GM19395 (cell line): Measurements from ENCODE around the gene LAGE3.

Experiments
- ATAC-seq: cut with Tn5 transposase; IDR thresholded peaks from one replicate; pipeline ENCODE4 v1.9.1; 2021; ENCODE audit warnings: mild to moderate bottlenecking, moderate library complexity; ENCODE audit not compliant: unreplicated experiment

The LAGE3 gene, protein sequence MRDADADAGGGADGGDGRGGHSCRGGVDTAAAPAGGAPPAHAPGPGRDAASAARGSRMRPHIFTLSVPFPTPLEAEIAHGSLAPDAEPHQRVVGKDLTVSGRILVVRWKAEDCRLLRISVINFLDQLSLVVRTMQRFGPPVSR

DNA sequence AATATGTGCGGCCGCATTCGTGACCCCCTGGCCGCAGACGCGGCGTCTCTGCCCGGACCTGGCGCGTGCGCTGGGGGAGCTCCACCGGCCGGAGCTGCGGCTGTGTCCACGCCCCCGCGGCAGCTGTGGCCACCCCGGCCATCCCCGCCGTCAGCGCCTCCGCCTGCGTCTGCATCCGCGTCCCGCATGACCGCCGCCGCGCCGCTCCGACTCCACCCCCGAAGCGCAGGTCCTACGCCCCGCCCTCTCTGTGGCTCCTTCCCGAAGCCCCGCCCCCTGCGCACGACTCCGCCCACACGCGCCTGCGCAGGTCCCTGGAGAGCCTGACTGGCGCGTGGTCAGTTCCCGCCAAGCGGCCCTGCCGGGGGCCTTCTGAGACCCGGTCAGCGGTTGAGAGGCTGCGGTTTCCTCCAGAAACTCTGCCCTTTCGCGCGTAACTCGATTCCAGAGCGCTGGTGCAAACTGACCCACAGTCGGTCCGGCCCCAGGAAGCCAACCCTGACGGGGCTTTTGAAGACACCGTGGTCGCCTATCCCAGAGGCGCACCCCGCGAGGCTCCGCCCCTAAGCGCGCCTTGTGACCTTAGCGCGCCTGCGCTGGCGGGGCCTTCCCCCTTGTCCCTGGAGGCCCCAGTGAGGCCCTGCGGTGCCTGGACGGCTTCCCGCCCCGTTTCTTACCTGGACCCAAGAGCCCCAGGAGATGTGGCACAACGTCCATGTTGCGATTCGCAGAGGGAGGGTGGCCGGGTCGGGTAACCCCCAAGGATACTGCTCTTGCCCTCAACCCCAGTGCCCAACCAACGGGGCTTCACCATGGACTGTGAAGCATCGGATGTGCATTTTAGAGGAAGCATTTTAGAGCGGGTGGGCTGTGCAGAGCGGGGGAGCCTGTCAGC, at the start of gene LAGE3:
TSS of gene LAGE3 (minus strand) at position 554 of the 895 bp plus-strand sequence. CDS start at position 188, 366 bp downstream.
- peak; percentile 86 for ATAC-seq

DNA sequence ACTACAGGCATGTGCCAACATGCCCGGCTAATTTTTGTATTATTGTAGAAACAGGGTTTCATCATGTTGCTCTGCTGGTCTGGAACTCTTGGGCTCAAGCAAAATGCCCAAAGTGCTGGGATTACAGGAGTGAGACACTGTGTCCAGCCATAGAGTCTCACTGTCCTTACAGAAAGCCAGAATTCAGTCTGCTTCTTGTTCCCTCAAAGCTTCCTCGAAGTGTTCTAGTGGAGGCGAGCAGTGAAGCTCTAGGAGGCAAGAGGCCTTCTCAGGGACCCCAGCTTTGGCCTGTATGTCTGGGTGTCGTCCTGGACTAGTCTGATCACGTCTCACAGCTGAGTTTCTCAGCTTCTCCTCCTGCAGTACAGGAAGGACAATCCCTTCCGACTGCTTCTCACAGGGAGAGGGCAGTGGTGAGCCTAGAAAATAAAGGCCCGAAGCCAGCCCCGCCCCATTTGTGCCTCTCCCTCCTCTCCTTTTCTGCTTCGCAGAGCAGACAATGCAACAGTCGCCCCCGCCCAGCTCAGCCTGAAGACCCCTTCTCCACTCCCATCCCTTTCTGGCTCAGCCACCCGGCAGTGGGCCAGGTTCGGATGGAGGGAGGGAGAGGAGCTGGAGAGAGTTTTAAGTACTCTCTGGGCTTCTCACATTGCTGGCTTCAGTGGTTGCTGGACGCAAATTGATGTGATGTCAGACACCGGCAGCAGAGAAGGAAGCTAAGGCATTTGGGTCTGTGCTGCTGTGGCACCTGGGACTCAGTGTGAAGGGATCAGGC, 48.0 kb upstream of the LAGE3 start:
- ATAC-seq = no peak

DNA sequence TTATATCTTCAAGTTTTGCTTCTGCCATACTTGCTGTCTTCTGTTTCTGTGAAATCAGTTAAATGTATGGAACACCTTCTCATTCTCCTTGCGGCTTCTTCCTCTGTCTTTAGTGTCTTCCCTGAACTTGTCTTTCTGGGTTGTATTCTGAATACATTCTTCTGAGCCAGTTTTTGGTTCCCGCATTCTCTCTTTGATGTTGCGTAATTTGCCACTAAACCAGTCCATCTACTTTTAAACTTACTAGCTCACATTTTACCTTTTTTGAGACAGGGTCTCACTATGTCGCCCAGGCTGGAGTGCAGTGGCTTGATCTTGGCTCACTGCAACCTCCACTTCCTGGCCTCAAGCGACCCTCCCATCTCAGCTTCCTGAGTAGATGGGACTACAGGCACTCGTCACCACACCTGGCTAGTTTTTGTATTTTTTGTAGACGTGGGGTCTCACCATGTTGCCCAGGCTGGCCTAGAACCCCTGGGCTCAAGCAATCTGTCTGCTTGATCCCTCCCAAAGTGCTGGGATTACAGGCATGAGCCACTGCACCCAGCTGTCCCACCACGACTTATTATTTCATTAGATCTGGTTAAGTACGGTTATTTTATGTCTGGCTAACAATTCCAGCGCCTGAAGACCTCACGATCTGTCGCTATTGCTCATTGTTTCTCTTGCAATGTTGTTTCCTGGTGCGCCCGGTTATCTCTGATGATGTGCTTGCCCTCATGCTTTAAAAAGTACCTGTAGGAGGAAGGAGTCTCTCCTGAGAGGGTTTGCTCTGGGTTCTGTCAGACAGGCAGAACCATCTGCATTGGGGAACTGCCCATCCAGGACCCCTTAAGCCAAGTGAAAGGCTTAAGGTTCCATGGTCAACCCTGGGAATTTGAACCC, 46.8 kb upstream of the LAGE3 start:
- no peak for ATAC-seq

DNA sequence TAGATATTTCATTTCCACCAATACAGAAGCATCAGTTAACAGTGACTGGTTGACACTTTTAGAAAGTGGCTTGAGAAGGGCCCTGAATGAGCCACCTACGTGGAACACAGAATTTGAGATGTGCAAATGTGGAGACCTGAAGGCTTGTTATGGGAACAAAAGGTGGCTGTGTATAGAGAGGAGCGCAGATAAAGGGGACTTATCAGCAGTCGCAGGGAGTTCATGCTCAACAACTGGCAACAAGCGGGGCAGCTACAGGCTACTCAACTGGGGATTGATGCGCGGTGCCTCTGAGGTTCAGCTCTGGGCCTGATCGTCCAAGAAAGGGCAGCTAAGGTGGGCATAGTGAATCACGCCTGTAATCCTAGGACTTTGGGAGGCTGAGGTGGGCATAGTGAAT, 40.3 kb upstream of the LAGE3 start:
- ATAC-seq = no peak

DNA sequence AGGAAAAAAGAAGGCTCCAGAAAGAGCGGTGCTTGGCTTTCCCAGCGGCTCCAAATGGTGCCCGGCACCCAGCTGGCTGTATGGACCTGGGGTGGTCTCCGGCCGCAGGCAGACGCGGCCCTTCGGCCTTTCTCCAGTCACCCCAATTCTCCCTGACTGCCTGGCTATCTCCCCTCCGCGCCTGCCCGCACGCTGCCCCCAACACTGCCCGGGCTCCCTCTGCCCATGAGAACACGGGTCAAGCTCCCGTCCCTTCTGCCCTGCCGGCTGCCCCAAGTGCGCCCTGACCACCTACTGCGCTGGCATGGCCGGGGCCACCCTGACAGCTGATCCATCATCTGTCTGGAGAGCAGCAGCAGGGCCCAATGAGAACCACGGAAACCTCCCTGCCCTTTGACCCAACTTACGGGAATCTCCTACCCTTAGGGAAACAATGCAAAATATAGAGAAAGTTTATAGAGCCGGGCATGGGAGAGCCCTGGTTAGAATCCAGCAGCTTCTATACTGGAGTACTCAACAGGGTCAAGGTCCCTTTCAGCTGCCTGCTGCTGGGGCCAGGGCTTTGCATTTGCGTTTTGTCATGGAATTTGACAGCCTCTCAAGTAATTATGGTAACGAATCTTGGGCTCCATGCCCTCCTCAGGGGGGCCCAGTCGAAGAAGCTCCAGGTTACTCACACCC, 38.2 kb upstream of the LAGE3 start:
- ATAC-seq = no peak

DNA sequence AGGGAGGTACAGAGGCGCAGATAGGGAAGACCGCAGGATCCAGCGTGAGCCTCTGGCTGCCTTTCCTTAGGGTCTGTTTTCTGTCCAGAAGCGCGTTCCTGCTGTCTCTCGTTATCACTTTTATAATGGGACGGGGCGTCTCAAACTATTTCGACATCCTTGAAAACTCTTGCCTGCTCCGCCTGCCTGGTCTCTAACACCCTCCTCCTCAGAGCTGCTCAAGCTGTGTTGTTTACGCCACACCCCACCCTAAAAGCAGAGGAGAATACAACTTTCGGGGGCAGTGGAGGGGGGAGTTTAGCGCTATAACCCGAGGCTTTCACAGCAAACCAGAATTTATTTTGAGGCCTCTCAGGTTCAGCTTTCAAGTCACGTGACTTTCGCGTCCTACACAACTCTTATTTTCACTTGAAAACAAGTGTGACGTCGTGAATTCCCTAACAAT, 37.6 kb upstream of the LAGE3 start:
- peak; percentile 23 for ATAC-seq

DNA sequence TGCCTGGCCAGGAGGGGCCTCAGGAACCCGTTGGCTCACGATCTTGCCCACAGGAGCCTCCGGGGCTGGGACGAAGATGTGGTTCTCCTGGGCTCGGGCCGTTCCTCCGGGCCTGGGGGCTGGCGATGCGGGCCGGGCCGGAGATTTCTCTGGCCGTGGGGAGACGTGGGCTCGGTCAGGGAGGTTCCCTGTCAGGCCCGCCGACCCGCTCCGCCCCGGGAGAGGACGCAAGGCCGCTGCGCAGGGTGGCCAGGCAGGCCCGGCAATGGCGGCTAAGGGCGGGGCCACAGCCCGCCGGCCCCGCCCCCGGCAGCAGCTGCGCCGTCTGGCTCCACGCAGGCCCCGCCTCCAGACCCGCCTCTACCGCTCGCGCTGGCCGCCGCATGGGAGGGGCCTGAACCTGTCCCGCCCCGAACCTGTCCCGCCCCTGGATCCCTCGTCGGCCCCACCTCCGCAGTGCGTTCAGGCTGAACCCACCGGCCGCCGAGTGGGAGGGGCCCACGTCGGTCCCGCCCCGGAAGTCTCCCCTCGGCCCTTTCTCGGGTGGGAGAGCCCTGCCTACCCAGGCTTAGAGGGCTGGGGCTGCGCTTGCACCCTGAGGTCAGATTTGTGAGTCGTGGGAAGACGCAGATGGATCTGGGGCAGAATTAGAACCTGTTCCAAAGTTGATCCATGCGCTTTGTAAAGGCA, 37.0 kb upstream of the LAGE3 start, which contains the start of gene FAM3A:
TSS of gene FAM3A (minus strand) at position 267 of the 690 bp plus-strand sequence. CDS start 460 bp downstream, outside the sequence.
- peak; percentile 86 for ATAC-seq

DNA sequence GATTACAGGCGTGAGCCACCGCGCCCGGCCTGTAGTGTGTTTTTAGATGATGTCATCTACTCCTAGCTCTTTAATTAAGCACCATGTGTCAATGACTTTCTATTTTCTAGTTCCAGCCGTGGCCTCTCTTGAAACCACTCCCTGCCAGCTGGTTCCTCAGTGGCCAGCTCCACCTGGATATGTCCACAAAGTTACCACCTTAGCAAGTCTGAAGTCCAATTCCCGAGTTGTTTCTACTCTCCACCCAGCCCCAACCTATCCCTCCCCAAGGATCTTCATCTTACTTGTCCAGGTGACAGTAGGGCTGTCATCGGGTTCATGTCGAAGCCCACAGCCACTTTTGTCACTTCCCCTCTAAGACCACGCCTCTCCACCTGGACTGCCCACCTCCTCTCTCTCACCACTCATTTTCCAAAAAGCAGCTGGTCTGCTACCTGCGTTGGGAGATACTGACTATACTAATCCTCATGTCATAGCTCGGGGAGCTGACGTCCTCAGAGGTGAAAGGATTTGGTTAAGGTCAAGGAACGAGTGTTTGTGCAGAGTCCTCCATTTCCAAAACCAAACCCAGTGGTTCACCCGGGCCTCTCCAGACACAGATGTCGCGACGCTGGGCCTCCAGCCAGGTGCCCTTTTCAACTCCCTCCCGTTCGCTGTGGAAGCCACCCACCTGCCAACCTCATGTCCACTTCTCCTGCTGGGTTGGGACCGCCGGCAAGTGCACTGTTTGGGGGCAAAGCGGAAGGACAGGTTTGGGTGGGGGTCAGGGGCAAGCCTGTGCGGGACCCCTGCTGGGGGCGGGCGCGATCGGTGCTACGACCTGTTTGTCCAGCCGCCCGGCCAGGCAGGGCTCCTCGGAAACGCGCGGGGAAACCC, 36.2 kb upstream of the LAGE3 start:
- ATAC-seq = peak; percentile 36

DNA sequence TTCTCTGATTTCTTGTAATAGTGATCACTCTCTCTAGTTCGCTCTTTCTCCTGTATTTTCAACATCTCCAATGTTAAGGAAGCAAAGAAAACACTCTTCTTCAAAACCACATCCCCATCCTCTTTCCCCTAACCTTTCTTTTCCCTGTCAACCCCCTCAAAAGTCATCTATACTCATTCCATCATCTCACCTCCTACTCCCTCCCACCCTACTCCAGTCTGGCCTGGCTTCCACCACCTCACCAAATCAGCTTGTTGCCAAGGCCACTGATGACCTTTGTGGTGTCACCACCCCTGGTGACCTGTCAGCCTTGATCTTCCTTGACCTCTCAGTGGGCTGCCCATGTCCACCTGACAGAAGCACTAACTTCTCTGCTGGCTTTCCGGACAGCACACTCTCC, 34.6 kb upstream of the LAGE3 start:
- no peak for ATAC-seq

DNA sequence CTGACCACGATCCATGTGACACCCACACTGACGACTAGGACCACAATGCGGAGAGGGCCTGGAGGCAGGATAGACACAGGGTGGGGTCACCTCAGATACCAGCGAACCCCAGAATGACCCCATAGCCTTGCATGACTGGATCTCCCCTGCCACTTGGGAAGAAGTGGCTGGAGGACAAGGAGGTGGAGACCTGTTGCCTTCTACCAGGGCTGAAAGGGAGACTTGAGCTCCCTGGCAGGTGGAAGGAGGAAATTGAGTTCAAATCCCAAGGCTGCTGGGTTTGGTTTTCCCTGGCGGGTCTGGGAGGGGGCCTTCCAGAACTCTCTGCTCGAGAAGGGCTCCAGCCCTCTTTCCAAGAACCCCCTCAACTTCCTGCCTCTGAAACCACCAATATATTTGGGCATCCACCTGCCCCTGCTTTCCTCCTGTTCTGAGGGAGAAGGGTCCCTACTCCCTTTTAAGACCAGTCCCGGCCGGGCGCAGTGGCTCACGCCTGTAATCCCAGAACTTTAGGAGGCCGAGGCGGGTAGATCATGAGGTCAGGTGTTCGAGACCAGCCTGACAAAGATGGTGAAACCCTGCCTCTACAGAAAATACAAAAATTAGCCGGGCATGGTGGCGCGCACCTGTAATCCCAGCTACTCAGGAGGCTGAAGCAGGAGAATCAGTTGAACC, 33.9 kb upstream of the LAGE3 start:
- ATAC-seq = no peak

DNA sequence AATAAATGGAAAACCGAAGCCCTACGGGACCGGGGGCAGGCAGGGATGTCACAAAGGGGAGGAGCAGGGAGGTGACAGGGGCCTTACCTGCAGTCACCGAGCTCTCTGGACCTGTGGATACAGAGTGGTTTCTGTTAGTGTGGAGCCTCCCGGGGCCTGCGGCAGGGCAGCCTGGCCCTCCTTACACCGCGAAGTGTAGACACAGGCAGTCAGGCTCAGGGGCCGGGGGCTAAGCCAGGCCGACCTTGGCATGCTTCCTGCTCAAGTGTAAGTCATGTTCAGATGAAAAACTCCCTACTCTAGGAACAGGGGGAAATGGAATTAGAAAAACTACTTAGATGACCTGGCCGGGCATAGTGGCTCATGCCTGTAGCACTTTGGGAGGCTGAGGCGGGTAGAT, 32.7 kb upstream of the LAGE3 start:
- ATAC-seq = no peak

DNA sequence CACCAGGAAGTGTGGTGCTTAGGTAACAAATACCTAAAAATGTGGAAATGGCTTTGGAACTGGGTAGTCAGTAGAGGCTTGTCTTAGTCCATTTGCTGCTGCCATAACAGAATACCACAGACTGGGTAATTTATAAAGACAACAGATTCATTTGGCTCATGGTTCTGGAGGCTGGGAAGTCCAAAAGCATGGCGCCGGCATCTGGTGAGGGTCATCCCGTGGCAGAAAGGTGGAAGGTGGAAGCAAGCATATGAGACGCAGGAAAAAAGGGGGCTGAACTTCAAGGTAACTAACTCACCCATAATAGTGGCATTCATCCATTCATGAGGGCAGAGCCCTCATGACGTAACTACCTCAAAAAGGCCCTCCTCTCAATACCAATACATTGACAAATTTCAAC, 30.4 kb upstream of the LAGE3 start:
- no peak for ATAC-seq

DNA sequence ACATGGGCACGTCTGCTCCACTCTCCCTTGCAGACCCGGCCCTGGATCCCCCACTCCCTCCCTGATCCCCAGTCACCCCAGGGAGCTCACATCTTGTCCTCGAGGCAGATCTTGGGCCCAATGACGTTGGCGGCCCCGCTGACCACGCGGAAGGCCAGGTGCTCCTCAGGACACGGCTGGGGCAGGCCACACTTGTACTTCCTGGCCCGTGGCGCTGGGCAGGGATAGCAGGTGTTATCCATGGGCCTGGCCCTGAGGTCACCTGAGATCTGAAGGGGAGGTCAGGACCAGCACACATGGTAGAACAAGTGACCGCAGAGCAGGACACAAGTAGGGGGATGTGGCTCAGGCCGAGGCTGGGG, 29.3 kb upstream of the LAGE3 start:
- ATAC-seq = no peak

DNA sequence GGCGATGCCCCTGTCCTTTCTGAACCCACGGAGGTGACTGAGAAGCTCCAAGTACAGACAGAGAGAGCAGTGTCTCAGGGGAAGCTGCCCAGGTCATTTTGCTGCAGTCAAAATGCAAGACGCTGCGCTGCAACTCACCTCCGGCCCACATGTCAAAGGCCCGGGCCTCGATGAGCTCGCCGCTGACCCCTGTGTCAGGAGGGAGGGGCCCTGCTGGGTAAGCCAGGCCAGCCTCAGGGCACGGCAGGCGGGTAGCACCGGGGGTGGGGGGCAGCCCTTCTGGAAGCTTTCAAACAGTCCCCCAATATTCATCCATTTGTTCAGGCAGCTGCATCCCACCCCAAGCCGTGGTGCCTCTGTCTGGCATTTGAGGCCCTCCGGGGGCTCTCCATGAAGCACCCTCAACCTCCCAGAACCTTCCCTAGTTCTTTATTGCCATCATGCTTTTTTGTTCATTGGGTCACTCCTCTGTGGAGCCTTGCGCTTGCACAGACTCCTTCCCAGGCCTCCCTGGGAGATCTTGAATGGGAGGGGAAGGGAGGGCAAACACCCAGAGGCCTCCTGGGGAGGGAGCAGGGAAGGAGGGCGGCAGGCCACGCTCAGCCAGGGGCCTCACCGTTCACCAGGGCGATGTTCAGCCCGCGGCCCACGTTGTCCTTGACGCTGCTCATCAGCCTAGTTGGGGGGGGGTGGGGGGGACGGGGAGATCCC, 28.7 kb upstream of the LAGE3 start:
- no peak for ATAC-seq

DNA sequence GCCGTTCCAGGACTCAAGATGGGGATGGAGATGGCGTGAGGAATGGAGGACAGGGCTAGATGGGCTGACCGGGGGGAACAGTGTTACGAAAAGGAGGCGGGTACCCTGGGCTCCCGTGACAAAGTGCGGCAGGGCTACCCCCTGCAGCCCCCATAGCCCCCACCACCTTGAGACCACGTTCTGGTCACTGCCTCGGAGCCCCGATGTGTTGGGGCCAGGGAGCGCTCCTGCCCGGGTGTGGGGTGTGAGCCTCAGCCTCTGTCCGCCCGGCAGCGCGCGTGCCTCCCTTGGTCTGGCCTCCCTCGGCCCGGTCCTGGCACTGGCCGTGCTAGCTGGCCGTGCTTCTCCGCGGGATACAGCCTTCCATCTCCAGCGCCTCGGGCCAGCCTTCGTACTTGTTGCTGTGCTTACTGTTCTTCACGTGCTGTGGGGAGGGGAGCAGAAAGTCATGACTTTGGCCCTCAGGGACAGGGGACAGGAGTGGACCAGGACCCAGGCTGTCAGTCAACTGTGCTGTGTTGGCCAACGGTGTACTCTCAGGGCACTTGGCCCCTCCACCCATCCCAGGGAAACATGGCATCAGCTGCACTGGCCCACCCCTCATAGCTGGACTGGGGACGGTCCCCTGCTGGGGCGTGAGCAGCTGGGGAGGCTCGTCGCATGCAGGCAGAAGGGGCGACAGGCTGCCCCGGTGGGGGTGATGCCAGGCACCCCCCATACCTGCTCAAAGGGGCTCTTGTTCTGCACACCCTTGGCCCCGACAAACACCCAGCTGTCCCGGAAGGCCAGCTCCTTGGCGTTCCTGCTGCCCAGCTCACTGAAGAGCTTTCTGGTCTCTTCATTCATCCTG, 27.6 kb upstream of the LAGE3 start:
- ATAC-seq = no peak

DNA sequence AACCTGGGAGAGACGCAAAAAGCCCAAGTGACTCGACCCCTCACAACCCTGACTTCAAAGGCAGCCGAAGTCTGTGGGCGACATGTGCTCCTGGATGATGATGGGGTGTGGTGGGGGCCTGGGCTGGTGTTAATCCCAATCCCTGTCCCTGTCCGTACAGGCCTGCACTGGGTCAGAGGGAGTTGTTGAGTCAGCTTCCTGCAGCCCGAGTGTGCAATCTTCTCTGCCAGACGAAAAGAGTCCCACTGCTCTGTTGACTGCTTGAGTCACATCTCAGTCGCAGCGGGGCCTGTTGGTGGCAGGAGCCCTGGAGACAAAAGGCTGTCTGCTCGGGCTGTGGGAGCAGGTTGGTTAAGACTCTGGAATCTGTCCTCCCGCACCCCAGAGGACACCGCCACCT, 26.7 kb upstream of the LAGE3 start:
- ATAC-seq = no peak
